Activated CD8-positive, alpha-beta T cell treated with anti-CD3 and anti-CD28 coated beads for 36 hours (primary cell): Measurements from ENCODE around the gene USP30. TPM values are rescaled to one million over a fixed set of nuclear protein-coding genes. Genes with fewer than 3 reads are reported as not detected.

ENCODE experiments used
- ATAC-seq: fragments of 200-7000 bp; cut with Tn5 transposase; one replicate; pipeline ENCODE4 v1.10.0; 2021; ENCODE audit warnings: mild to moderate bottlenecking, moderate library complexity
- CTCF ChIA-PET: fragments of 350-600 bp; sonication (Branson Sonifier 250); formaldehyde crosslinking; loops from one replicate; lab custom pipeline; 2021; ENCODE audit warnings: antibody characterized with exemption; lab: Charles Lee
- POLR2A ChIA-PET: fragments of 350-600 bp; sonication (Branson Sonifier 250); formaldehyde crosslinking; loops from one replicate; lab custom pipeline; 2021; ENCODE audit warnings: antibody characterized with exemption; lab: Charles Lee
- DNase-seq: peaks from one replicate; pipeline ENCODE4 v3.0.0-alpha.2; 2020
- H3K27ac Mint-ChIP-seq: one replicate; pipeline ENCODE4 v1.8.0; 2021; ENCODE audit warnings: mild to moderate bottlenecking, mixed read lengths
- H3K27me3 Mint-ChIP-seq: one replicate; pipeline ENCODE4 v1.8.0; 2021; ENCODE audit warnings: mixed read lengths
- H3K36me3 Mint-ChIP-seq: one replicate; pipeline ENCODE4 v1.8.0; 2021; ENCODE audit warnings: low read depth, mixed read lengths
- H3K4me1 Mint-ChIP-seq: one replicate; pipeline ENCODE4 v1.8.0; 2021; ENCODE audit warnings: low read depth, mixed read lengths
- H3K4me3 Mint-ChIP-seq: one replicate; pipeline ENCODE4 v1.8.0; 2021; ENCODE audit warnings: mild to moderate bottlenecking, moderate library complexity, mixed read lengths
- H3K9me3 Mint-ChIP-seq: one replicate; pipeline ENCODE4 v1.8.0; 2021; ENCODE audit warnings: mixed read lengths
- CTCF ChIP-seq: fragments of 200-600 bp; IDR thresholded peaks from one replicate; pipeline ENCODE4 v1.8.0; 2022; ENCODE audit warnings: antibody characterized with exemption, mild to moderate bottlenecking
- intact Hi-C: fragments of 100-400 bp; cut with micrococcal nuclease; formaldehyde crosslinking; loops from one replicate; pipeline ENCODE4 v1.10.0; 2022
- total RNA-seq, 2 experiments: library from RNA; stranded (reverse); gene quantifications; one replicate each; pipeline ENCODE4 v1.2.3, GENCODE V29; 2021

Gene USP30
- total RNA-seq, 2 experiments from 2014 or later: 7.4 to 10.0 TPM

GRCh38 chr12:109058773-109059172, 6.4 kb downstream of the USP30 start:
- Mint-ChIP-seq H3K36me3 (peaks cover 6% of the 10 kb centered on the region), H3K27ac (no peak overlapping the region), H3K9me3 (no peaks in the 10 kb centered on the region), H3K27me3 (no peaks in the 10 kb centered on the region), H3K4me1 (peaks cover 7% of the 10 kb centered on the region), H3K4me3 (no peak overlapping the region)
- no peak for TF ChIP-seq CTCF
- ChIA-PET CTCF (interaction anchor here (1.4 kb wide), 1 partner anchor 34 kb away, joined by 4 read pairs; the partner anchor contains the start of gene ALKBH2), POLR2A (no interaction called here)
- ATAC-seq (no peak), DNase-seq (no peak)
- intact Hi-C loops: no loop called here

- ChIA-PET CTCF (no interaction called here), POLR2A (no interaction called here)
- DNase-seq: no peak
Measured at GRCh38 chr12:109064143-109064542, 11.8 kb downstream of the USP30 start.

GRCh38 chr12:109065154-109065852, 12.9 kb downstream of the USP30 start:
- Mint-ChIP-seq H3K27ac (no peak overlapping the region), H3K36me3 (peaks cover 7% of the 10 kb centered on the region), H3K4me3 (no peak overlapping the region), H3K4me1 (peaks cover 3% of the 10 kb centered on the region), H3K27me3 (no peaks in the 10 kb centered on the region), H3K9me3 (no peaks in the 10 kb centered on the region)
- no peak for TF ChIP-seq CTCF
- DNase-seq: no peak
- CTCF ChIA-PET: no interaction called here
- no peak for ATAC-seq
- intact Hi-C loops: no loop called here
- POLR2A ChIA-PET: no interaction called here

More at GRCh38 chr12:109064143-109064542, 11.8 kb downstream of the USP30 start:
- Mint-ChIP-seq H3K9me3 (no peaks in the 10 kb centered on the region), H3K36me3 (peaks cover 8% of the 10 kb centered on the region), H3K4me3 (no peak overlapping the region), H3K27ac (no peak overlapping the region), H3K27me3 (no peaks in the 10 kb centered on the region), H3K4me1 (peaks cover 3% of the 10 kb centered on the region)
- intact Hi-C loops: no loop called here
- TF ChIP-seq CTCF: no peak
- no peak for ATAC-seq

- POLR2A ChIA-PET: no interaction called here
- H3K27me3 Mint-ChIP-seq: no peaks in the 10 kb centered on the region
- H3K4me1 Mint-ChIP-seq: peaks cover 3% of the 10 kb centered on the region
- TF ChIP-seq CTCF: no peak
- H3K27ac Mint-ChIP-seq: no peak overlapping the region
- ATAC-seq: no peak
- DNase-seq: no peak
- intact Hi-C loops: no loop called here
- no peaks in the 10 kb centered on the region for H3K9me3 Mint-ChIP-seq
- peaks cover 7% of the 10 kb centered on the region for H3K36me3 Mint-ChIP-seq
- CTCF ChIA-PET: no interaction called here
- H3K4me3 Mint-ChIP-seq: no peak overlapping the region
Measured at GRCh38 chr12:109065853-109066193, 13.4 kb downstream of the USP30 start.
